Osteocyte (in vitro differentiated cells): Measurements from ENCODE around the gene LOXHD1. TPM values are rescaled to one million over a fixed set of nuclear protein-coding genes. Genes with fewer than 3 reads are reported as not detected.

Experiments
- DNase-seq: peaks from one replicate; pipeline ENCODE4 v3.0.0; 2021; ENCODE audit warnings: mixed read lengths; ENCODE audit not compliant: unreplicated experiment; ENCODE audit errors: extremely low spot score
- H3K27ac Mint-ChIP-seq: one replicate; pipeline ENCODE4 v1.8.0; 2021; ENCODE audit warnings: mild to moderate bottlenecking, mixed read lengths; ENCODE audit not compliant: unreplicated experiment
- H3K27me3 Mint-ChIP-seq: one replicate; pipeline ENCODE4 v1.8.0; 2021; ENCODE audit warnings: mixed read lengths; ENCODE audit not compliant: unreplicated experiment
- H3K36me3 Mint-ChIP-seq: one replicate; pipeline ENCODE4 v1.8.0; 2021; ENCODE audit warnings: mixed read lengths; ENCODE audit not compliant: unreplicated experiment
- H3K4me1 Mint-ChIP-seq: one replicate; pipeline ENCODE4 v1.8.0; 2021; ENCODE audit warnings: mixed read lengths; ENCODE audit not compliant: unreplicated experiment
- H3K4me3 Mint-ChIP-seq: one replicate; pipeline ENCODE4 v1.8.0; 2021; ENCODE audit warnings: mild to moderate bottlenecking, moderate library complexity, mixed read lengths; ENCODE audit not compliant: unreplicated experiment
- H3K9me3 Mint-ChIP-seq: one replicate; pipeline ENCODE4 v1.8.0; 2021; ENCODE audit warnings: mixed read lengths; ENCODE audit not compliant: unreplicated experiment
- CTCF ChIP-seq: fragments of 200-600 bp; sonication (generic); IDR thresholded peaks from 2 replicates; pipeline ENCODE4 v1.5.0; 2021; ENCODE audit warnings: antibody characterized with exemption, mild to moderate bottlenecking, moderate library complexity
- total RNA-seq: library from RNA; stranded (reverse); gene quantifications from 2 replicates; pipeline ENCODE4 v1.2.1, GENCODE V29; 2021

Gene LOXHD1
- total RNA-seq, 1 donor from 2014 or later = not detected

DNA sequence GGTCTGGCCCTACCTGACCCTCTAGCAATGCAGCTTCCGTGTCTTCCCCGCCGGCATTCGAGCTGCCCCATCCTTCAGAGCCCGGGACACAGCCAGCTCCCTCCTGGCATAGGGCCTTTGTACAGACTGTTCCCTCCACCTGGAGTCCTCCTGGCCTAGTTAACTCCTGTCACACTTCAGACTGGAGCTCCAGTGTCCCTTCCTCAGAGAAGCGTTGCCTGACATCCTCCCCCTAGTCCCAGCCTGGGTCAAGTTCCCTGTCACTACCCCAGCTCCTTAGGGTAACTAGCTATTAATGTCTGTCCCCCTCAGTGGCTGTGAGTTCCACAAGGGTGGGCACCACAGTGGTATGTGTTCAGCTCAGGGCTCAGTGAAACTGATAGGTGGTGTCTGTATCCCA, 45.5 kb upstream of the LOXHD1 start:
- DNase-seq = no peak
- Mint-ChIP-seq H3K4me3 (no peak overlapping the region), H3K9me3 (peaks cover 6% of the 10 kb centered on the region), H3K27me3 (peaks cover 10% of the 10 kb centered on the region), H3K36me3 (no peaks in the 10 kb centered on the region), H3K4me1 (no peaks in the 10 kb centered on the region), H3K27ac (no peak overlapping the region)
- no peak for TF ChIP-seq CTCF

- peaks cover 5% of the 10 kb centered on the region for H3K27me3 Mint-ChIP-seq
- H3K36me3 Mint-ChIP-seq = no peaks in the 10 kb centered on the region
- no peak overlapping the region for H3K4me3 Mint-ChIP-seq
- no peak overlapping the region for H3K27ac Mint-ChIP-seq
- H3K9me3 Mint-ChIP-seq = peaks cover 6% of the 10 kb centered on the region
- H3K4me1 Mint-ChIP-seq = no peaks in the 10 kb centered on the region
- no peak for DNase-seq
- TF ChIP-seq CTCF = no peak
Measured at GRCh38 chr18:46700066-46700824, 43.2 kb upstream of the LOXHD1 start.

GRCh38 chr18:46696702-46697101, 39.7 kb upstream of the LOXHD1 start:
- H3K4me3 Mint-ChIP-seq = no peak overlapping the region
- H3K27me3 Mint-ChIP-seq = peaks cover 8% of the 10 kb centered on the region
- no peak for TF ChIP-seq CTCF
- no peak for DNase-seq
- H3K9me3 Mint-ChIP-seq = peaks cover 6% of the 10 kb centered on the region
- H3K27ac Mint-ChIP-seq = no peak overlapping the region
- no peaks in the 10 kb centered on the region for H3K36me3 Mint-ChIP-seq
- H3K4me1 Mint-ChIP-seq = no peaks in the 10 kb centered on the region

- Mint-ChIP-seq H3K9me3 (peaks cover 6% of the 10 kb centered on the region), H3K4me3 (no peak overlapping the region), H3K27me3 (peaks cover 8% of the 10 kb centered on the region), H3K36me3 (no peaks in the 10 kb centered on the region), H3K4me1 (no peaks in the 10 kb centered on the region), H3K27ac (no peak overlapping the region)
- TF ChIP-seq CTCF = no peak
- no peak for DNase-seq
Measured at GRCh38 chr18:46696268-46696667, 39.2 kb upstream of the LOXHD1 start.

DNA sequence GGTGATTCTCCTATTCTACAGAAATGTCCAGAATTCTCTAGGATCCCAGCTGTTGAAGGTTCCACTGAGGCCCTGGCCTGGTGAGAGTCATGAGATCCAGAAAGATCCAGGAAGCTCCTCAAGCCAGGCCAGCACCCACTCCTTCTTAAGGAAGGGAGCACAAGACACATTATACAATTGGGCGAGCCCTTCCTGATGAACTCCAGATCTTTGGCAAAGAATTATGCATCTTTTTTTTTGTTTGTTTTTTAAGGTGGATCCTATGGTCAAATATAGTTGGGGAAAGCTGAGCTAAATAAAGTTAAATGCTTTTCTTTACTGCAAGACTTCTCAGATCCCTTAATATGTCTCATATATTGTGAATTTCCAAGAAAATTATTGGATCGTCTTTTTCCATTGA, 37.0 kb upstream of the LOXHD1 start:
- Mint-ChIP-seq H3K4me3 (no peak overlapping the region), H3K9me3 (peaks cover 6% of the 10 kb centered on the region), H3K27me3 (peaks cover 8% of the 10 kb centered on the region), H3K4me1 (no peaks in the 10 kb centered on the region), H3K27ac (no peak overlapping the region), H3K36me3 (no peaks in the 10 kb centered on the region)
- TF ChIP-seq CTCF = no peak
- DNase-seq = no peak
